ENCODE measurements around the gene DRD1.

DNA sequence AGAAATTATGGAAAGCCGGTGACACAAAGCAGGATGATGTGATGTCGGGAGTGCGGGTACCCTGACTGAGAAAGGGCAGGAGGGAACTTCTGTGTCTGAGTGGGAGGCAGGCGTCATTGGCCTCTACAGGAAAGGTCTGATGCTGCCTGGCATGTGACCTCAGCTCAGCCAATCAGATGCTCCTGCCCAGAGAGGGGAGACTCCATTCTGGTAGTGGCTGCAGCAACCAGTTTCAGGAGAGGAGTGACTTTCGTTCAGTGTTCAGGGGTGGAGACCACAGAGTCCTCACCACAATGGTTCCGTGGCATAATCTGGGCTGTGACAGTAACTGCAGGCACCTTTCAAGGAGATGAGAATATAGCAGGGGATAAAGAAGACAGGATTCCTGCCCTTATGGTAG is 27.6 kb upstream of the DRD1 start:
- TF ChIP-seq POLR2A (IDR thresholded peaks at IDR 0.05) = no peak
- TF ChIP-seq, protein P1, sequence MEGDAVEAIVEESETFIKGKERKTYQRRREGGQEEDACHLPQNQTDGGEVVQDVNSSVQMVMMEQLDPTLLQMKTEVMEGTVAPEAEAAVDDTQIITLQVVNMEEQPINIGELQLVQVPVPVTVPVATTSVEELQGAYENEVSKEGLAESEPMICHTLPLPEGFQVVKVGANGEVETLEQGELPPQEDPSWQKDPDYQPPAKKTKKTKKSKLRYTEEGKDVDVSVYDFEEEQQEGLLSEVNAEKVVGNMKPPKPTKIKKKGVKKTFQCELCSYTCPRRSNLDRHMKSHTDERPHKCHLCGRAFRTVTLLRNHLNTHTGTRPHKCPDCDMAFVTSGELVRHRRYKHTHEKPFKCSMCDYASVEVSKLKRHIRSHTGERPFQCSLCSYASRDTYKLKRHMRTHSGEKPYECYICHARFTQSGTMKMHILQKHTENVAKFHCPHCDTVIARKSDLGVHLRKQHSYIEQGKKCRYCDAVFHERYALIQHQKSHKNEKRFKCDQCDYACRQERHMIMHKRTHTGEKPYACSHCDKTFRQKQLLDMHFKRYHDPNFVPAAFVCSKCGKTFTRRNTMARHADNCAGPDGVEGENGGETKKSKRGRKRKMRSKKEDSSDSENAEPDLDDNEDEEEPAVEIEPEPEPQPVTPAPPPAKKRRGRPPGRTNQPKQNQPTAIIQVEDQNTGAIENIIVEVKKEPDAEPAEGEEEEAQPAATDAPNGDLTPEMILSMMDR (IDR thresholded peaks at IDR 0.05) = no peak

All from uterus (tissue), 2 donors.